Smooth muscle cell (in vitro differentiated cells): ENCODE measurements around the gene SLC26A11. TPM values are rescaled to one million over a fixed set of nuclear protein-coding genes. Genes with fewer than 3 reads are reported as not detected.

Experiments
- DNase-seq: peaks from one replicate; lab custom pipeline; 2025; ENCODE audit not compliant: unreplicated experiment; lab: John Stamatoyannopoulos, UW
- H2AFZ ChIP-seq: fragments of 200-600 bp; sonication (generic); 2 replicates; pipeline ENCODE4 v1.6.0; 2016; ENCODE audit warnings: antibody characterized with exemption, low read depth, mild to moderate bottlenecking
- H3F3A ChIP-seq: fragments of 200-600 bp; sonication (generic); 2 replicates; pipeline ENCODE4 v1.6.0; 2017; ENCODE audit warnings: antibody characterized with exemption, low read depth
- H3K27ac ChIP-seq: fragments of 200-600 bp; sonication (generic); 2 replicates; pipeline ENCODE4 v1.5.1; 2016; ENCODE audit warnings: low read depth, mild to moderate bottlenecking
- H3K27me3 ChIP-seq: fragments of 200-600 bp; sonication (generic); 2 replicates; pipeline ENCODE4 v1.6.1; 2016; ENCODE audit warnings: low read depth, mild to moderate bottlenecking
- H3K36me3 ChIP-seq: fragments of 200-600 bp; sonication (generic); 2 replicates; pipeline ENCODE4 v1.5.1; 2016; ENCODE audit warnings: low read depth
- H3K4me1 ChIP-seq: fragments of 200-600 bp; sonication (generic); 2 replicates; pipeline ENCODE4 v1.5.1; 2016; ENCODE audit warnings: low read depth
- H3K4me2 ChIP-seq: fragments of 200-600 bp; sonication (generic); 2 replicates; pipeline ENCODE4 v1.6.0; 2016; ENCODE audit warnings: mild to moderate bottlenecking
- H3K4me3 ChIP-seq: fragments of 200-600 bp; sonication (generic); 2 replicates; pipeline ENCODE4 v1.5.1; 2016; ENCODE audit warnings: mild to moderate bottlenecking
- H3K79me2 ChIP-seq: fragments of 200-600 bp; sonication (generic); 2 replicates; pipeline ENCODE4 v1.6.0; 2016; ENCODE audit warnings: low read depth, mild to moderate bottlenecking
- H3K9ac ChIP-seq: fragments of 200-600 bp; sonication (generic); 2 replicates; pipeline ENCODE4 v1.6.0; 2016; ENCODE audit warnings: low read depth
- H3K9me3 ChIP-seq: fragments of 200-600 bp; sonication (generic); replicated peaks from 2 replicates; pipeline ENCODE4 v1.5.1; 2016; ENCODE audit warnings: low read depth
- H4K20me1 ChIP-seq: fragments of 200-600 bp; sonication (generic); 2 replicates; pipeline ENCODE4 v1.6.0; 2016; ENCODE audit warnings: low read depth
- WGBS: methylation state at CpG from one replicate; pipeline ENCODE4 v1.1.7; 2016; ENCODE audit warnings: low lambda C conversion rate; 5-methylcytosine and 5-hydroxymethylcytosine counted together
- polyA plus RNA-seq: library from polyadenylated mRNA; unstranded; fragments of >200 nt; fragmentation: Nextera tagmentation; extraction: Ambion mirVana; gene quantifications from 2 replicates; pipeline ENCODE4 v1.2.1, GENCODE V29; 2016
- total RNA-seq: library from RNA; depleted of rRNA; stranded (reverse); fragments of >200 nt; gene quantifications from 2 replicates; pipeline ENCODE4 v1.2.3, GENCODE V29; 2014
- TF ChIP-seq, protein P1 (sequence below): fragments of 200-600 bp; sonication (generic); IDR thresholded peaks from 2 replicates; pipeline ENCODE4 v1.5.1; 2017; ENCODE audit warnings: borderline replicate concordance, mild to moderate bottlenecking, antibody characterized with exemption; ENCODE audit not compliant: insufficient read depth, poor library complexity, severe bottlenecking

Gene SLC26A11
- total RNA-seq (8.2 and 13.7 TPM in 2 replicates), polyA plus RNA-seq (10.2 and 12.2 TPM in 2 replicates)

GRCh38 chr17:80220054-80220735 is at the start of gene SLC26A11, which contains the start of gene SGSH:
Gene SLC26A11, plus strand, starts transcription at chr17:80220427. Its CDS starts 1,134 bp downstream, at chr17:80221561.
Gene SGSH, minus strand, starts transcription at chr17:80220333. Its CDS starts 20 bp downstream, at chr17:80220313.
- Histone ChIP-seq H3K4me2 (peak within 1 kb of the TSS; percentile 100), H3K9ac (peak within 1 kb of the TSS; percentile 77), H3K4me1 (peaks cover 7% of the 10 kb centered on the region), H3K9me3 (no peaks in the 10 kb centered on the region), H3K4me3 (peak within 1 kb of the TSS; percentile 92), H3K36me3 (no peaks in the 10 kb centered on the region), H3F3A (no peaks in the 10 kb centered on the region), H2AFZ (peak within 1 kb of the TSS; percentile 92), H3K27me3 (no peaks in the 10 kb centered on the region), H3K79me2 (peaks cover 8% of the 10 kb centered on the region), H3K27ac (peak within 1 kb of the TSS; percentile 67), H4K20me1 (peaks cover 15% of the 10 kb centered on the region)
- 1% methylated on average over 34 of the region's 77 CpGs for whole genome bisulfite sequencing
- TF ChIP-seq, protein P1, sequence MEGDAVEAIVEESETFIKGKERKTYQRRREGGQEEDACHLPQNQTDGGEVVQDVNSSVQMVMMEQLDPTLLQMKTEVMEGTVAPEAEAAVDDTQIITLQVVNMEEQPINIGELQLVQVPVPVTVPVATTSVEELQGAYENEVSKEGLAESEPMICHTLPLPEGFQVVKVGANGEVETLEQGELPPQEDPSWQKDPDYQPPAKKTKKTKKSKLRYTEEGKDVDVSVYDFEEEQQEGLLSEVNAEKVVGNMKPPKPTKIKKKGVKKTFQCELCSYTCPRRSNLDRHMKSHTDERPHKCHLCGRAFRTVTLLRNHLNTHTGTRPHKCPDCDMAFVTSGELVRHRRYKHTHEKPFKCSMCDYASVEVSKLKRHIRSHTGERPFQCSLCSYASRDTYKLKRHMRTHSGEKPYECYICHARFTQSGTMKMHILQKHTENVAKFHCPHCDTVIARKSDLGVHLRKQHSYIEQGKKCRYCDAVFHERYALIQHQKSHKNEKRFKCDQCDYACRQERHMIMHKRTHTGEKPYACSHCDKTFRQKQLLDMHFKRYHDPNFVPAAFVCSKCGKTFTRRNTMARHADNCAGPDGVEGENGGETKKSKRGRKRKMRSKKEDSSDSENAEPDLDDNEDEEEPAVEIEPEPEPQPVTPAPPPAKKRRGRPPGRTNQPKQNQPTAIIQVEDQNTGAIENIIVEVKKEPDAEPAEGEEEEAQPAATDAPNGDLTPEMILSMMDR, result no peak
- DNase-seq, result peak; percentile 59

DNA sequence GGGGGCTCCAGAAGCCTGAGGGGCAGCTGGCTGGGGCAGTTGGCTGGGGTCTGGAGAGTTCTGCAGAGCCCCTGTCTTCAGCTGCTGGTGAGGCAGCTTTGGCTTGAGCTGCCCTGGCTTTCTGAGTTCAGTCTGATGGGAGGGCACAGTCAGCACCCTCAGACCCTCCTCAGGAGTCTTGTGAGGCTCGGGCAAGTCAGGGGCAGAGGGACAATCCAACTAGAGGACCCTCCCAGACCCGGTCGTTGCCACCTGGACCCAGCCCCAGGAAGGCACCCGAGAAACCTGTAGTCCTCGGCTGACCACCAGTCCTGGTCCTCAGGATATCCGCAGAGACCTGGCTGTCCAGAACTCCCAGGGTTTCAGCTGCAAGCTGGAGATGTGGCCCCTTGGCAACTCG is 48.5 kb upstream of the SLC26A11 start:
- no peak overlapping the region for H3K9ac ChIP-seq
- WGBS, result 90% methylated on average over 7 of the region's 7 CpGs
- H3K4me1 ChIP-seq, result no peaks in the 10 kb centered on the region
- TF ChIP-seq, protein P1, result no peak
- no peak overlapping the region for H2AFZ ChIP-seq
- H3F3A ChIP-seq, result no peaks in the 10 kb centered on the region
- H3K27ac ChIP-seq, result no peak overlapping the region
- no peaks in the 10 kb centered on the region for H3K27me3 ChIP-seq
- no peaks in the 10 kb centered on the region for H3K79me2 ChIP-seq
- no peaks in the 10 kb centered on the region for H3K9me3 ChIP-seq
- H3K4me3 ChIP-seq, result no peak overlapping the region
- no peaks in the 10 kb centered on the region for H4K20me1 ChIP-seq
- no peaks in the 10 kb centered on the region for H3K36me3 ChIP-seq
- no peak overlapping the region for H3K4me2 ChIP-seq
- DNase-seq, result no peak

DNA sequence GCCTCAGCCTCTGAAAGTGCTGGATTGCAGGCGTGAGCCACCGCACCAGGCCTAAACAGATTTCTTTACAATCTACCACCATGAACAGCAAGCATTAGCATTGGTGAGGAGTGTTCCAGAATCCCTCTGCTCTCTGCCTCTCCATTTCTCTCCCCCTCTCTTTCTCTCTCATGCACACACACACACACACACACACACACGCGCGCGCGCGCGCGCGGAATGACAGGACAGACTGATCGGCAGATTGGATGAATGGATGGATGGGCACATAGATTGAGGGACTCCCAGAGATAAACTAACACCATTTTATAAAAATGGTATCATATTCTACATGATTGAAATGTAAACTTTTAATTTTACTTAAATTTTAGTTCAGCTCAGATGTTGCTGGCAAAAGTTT is 47.1 kb upstream of the SLC26A11 start:
- H3F3A ChIP-seq, result no peaks in the 10 kb centered on the region
- H4K20me1 ChIP-seq, result no peaks in the 10 kb centered on the region
- no peak overlapping the region for H2AFZ ChIP-seq
- no peaks in the 10 kb centered on the region for H3K4me1 ChIP-seq
- H3K4me3 ChIP-seq, result no peak overlapping the region
- WGBS, result 86% methylated on average over 12 of the region's 12 CpGs
- no peak overlapping the region for H3K4me2 ChIP-seq
- no peaks in the 10 kb centered on the region for H3K79me2 ChIP-seq
- H3K27ac ChIP-seq, result no peak overlapping the region
- no peak overlapping the region for H3K9ac ChIP-seq
- DNase-seq, result no peak
- no peaks in the 10 kb centered on the region for H3K27me3 ChIP-seq
- no peaks in the 10 kb centered on the region for H3K36me3 ChIP-seq
- TF ChIP-seq, protein P1, result no peak
- no peaks in the 10 kb centered on the region for H3K9me3 ChIP-seq

- no peak for DNase-seq
- H3K36me3 ChIP-seq, result no peaks in the 10 kb centered on the region
- no peak overlapping the region for H3K9ac ChIP-seq
- no peaks in the 10 kb centered on the region for H3K4me1 ChIP-seq
- no peaks in the 10 kb centered on the region for H4K20me1 ChIP-seq
- no peak overlapping the region for H3K4me2 ChIP-seq
- 95% methylated on average over 6 of the region's 6 CpGs for WGBS
- H3K27ac ChIP-seq, result no peak overlapping the region
- no peak overlapping the region for H2AFZ ChIP-seq
- TF ChIP-seq, protein P1, result no peak
- H3K9me3 ChIP-seq, result no peaks in the 10 kb centered on the region
- no peaks in the 10 kb centered on the region for H3K79me2 ChIP-seq
- no peaks in the 10 kb centered on the region for H3F3A ChIP-seq
- H3K27me3 ChIP-seq, result no peaks in the 10 kb centered on the region
- H3K4me3 ChIP-seq, result no peak overlapping the region
Observed at GRCh38 chr17:80173916-80174315, 46.3 kb upstream of the SLC26A11 start.
